IMR-90 (cell line): Measurements from ENCODE around the gene EXOC4. TPM values are rescaled to one million over a fixed set of nuclear protein-coding genes. Genes with fewer than 3 reads are reported as not detected.

Experiments used
- ATAC-seq: fragments of 200-7000 bp; cut with Tn5 transposase; 2 replicates; pipeline ENCODE4 v1.9.1; 2020; ENCODE audit warnings: low read depth, mild to moderate bottlenecking, moderate library complexity
- BruUV-seq: library from RNA; stranded (reverse); fragments of 400-500 nt; replicated peaks from 2 replicates; lab custom pipeline; 2021; lab: Mats Ljungman, UMichigan
- CTCF ChIA-PET: fragments of 300-600 bp; formaldehyde crosslinking; extraction: SDS; loops from one replicate; lab custom pipeline; 2021; ENCODE audit warnings: antibody characterized with exemption; lab: Yijun Ruan, JAX
- POLR2A ChIA-PET: fragments of 300-600 bp; sonication (Branson Sonifier 250); formaldehyde crosslinking; loops from one replicate; lab custom pipeline; 2022; ENCODE audit warnings: antibody characterized with exemption; ENCODE audit not compliant: unreplicated experiment; lab: Charles Lee
- DNase-seq: peaks from one replicate; pipeline ENCODE4 v3.0.0; 2013
- H2AFZ ChIP-seq: replicated peaks from 2 replicates; pipeline ENCODE3; 2013; ENCODE audit warnings: low read length, mild to moderate bottlenecking; ENCODE audit not compliant: poor library complexity
- H2AK5ac ChIP-seq: 2 replicates; pipeline ENCODE4 v1.6.1; 2013; ENCODE audit warnings: low read depth, low read length, inconsistent platforms
- H2AK9ac ChIP-seq: replicated peaks from 2 replicates; pipeline ENCODE3; 2013; ENCODE audit warnings: mild to moderate bottlenecking, low read depth, low read length, moderate library complexity; ENCODE audit not compliant: poor library complexity
- H2BK120ac ChIP-seq: 2 replicates; pipeline ENCODE4 v1.6.1; 2013; ENCODE audit warnings: low read depth, low read length, inconsistent platforms
- H2BK15ac ChIP-seq: 3 replicates; pipeline ENCODE4 v1.6.1; 2013; ENCODE audit warnings: low read depth, low read length, inconsistent platforms
- H2BK20ac ChIP-seq: 2 replicates; pipeline ENCODE4 v1.6.1; 2013; ENCODE audit warnings: low read depth, mild to moderate bottlenecking, inconsistent platforms, low read length, moderate library complexity
- H2BK5ac ChIP-seq: 2 replicates; pipeline ENCODE4 v1.6.1; 2013; ENCODE audit warnings: mild to moderate bottlenecking, low read depth, low read length, inconsistent platforms; ENCODE audit not compliant: poor library complexity, severe bottlenecking
- H3K14ac ChIP-seq: replicated peaks from 2 replicates; pipeline ENCODE4 v1.6.1; 2013; ENCODE audit warnings: low read depth, low read length, inconsistent platforms
- H3K18ac ChIP-seq: 2 replicates; pipeline ENCODE4 v1.6.1; 2013; ENCODE audit warnings: low read depth, low read length, control low read depth
- H3K23ac ChIP-seq: 2 replicates; pipeline ENCODE4 v1.6.1; 2013; ENCODE audit warnings: low read depth, low read length, inconsistent platforms
- H3K27ac ChIP-seq: 2 replicates; pipeline ENCODE4 v1.5.1; 2013; ENCODE audit warnings: mild to moderate bottlenecking, control low read depth, low read length; ENCODE audit not compliant: insufficient read depth
- H3K27me3 ChIP-seq: 2 replicates; pipeline ENCODE4 v1.6.1; 2013; ENCODE audit warnings: low read length; ENCODE audit not compliant: control insufficient read depth, insufficient read depth
- H3K36me3 ChIP-seq: 2 replicates; pipeline ENCODE4 v1.6.1; 2013; ENCODE audit warnings: low read length, mixed read lengths; ENCODE audit not compliant: control insufficient read depth, insufficient read depth
- H3K4ac ChIP-seq: 2 replicates; pipeline ENCODE4 v1.6.1; 2013; ENCODE audit warnings: low read depth, low read length, inconsistent platforms
- H3K4me1 ChIP-seq: 2 replicates; pipeline ENCODE4 v1.6.1; 2013; ENCODE audit warnings: low read length, mixed read lengths; ENCODE audit not compliant: control insufficient read depth, insufficient read depth
- H3K4me2 ChIP-seq: 2 replicates; pipeline ENCODE4 v1.6.1; 2013; ENCODE audit warnings: low read depth, mild to moderate bottlenecking, control low read depth, low read length, moderate library complexity
- H3K4me3 ChIP-seq: 2 replicates; pipeline ENCODE4 v1.5.1; 2013; ENCODE audit warnings: low read depth, mild to moderate bottlenecking, control low read depth, low read length, moderate library complexity; ENCODE audit not compliant: insufficient read depth
- H3K56ac ChIP-seq: 2 replicates; pipeline ENCODE4 v1.6.1; 2013; ENCODE audit warnings: low read length, inconsistent platforms; ENCODE audit not compliant: insufficient read depth; ENCODE audit errors: extremely low read depth
- H3K79me1 ChIP-seq, 2 experiments: 2 replicates each; pipeline ENCODE4 v1.6.1; 2013; ENCODE audit warnings: low read length in 2 of 2, inconsistent platforms in 1 of 2, low read depth in 1 of 2
- H3K9ac ChIP-seq: 2 replicates; pipeline ENCODE4 v1.6.1; 2013; ENCODE audit warnings: low read depth, low read length, control low read depth
- H3K9me1 ChIP-seq: 2 replicates; pipeline ENCODE4 v1.6.1; 2013; ENCODE audit warnings: low read length, inconsistent platforms; ENCODE audit not compliant: insufficient read depth
- H3K9me3 ChIP-seq: 2 replicates; pipeline ENCODE4 v1.6.1; 2013; ENCODE audit warnings: low read length; ENCODE audit not compliant: control insufficient read depth, insufficient read depth
- H4K20me1 ChIP-seq: 2 replicates; pipeline ENCODE4 v1.6.1; 2013; ENCODE audit warnings: low read length, inconsistent platforms; ENCODE audit not compliant: insufficient read depth
- H4K5ac ChIP-seq: 2 replicates; pipeline ENCODE4 v1.6.1; 2013; ENCODE audit warnings: mild to moderate bottlenecking, low read depth, low read length, control low read depth
- H4K8ac ChIP-seq, 2 experiments: 2 replicates each; pipeline ENCODE4 v1.6.1; 2013; ENCODE audit warnings: low read depth in 2 of 2, low read length in 2 of 2, control low read depth in 1 of 2, inconsistent platforms in 1 of 2
- H4K91ac ChIP-seq: 2 replicates; pipeline ENCODE4 v1.6.1; 2013; ENCODE audit warnings: low read depth, low read length, inconsistent platforms; ENCODE audit not compliant: insufficient read depth
- CEBPB ChIP-seq: IDR thresholded peaks from 2 replicates; pipeline ENCODE4 v1.6.1; 2012; ENCODE audit warnings: low read depth, low read length, improper control_type of control experiment
- CHD1 ChIP-seq: IDR thresholded peaks from 2 replicates; pipeline ENCODE4 v1.6.1; 2012; ENCODE audit warnings: low read depth, low read length, improper control_type of control experiment
- CTCF ChIP-seq: conservative IDR thresholded peaks from 2 replicates; pipeline ENCODE4 v1.5.1; 2012; ENCODE audit warnings: mild to moderate bottlenecking, low read depth, low read length, improper control_type of control experiment
- FOS ChIP-seq: fragments of 150-350 bp; IDR thresholded peaks from 2 replicates; pipeline ENCODE4 v1.6.1; 2016; ENCODE audit warnings: low read depth, low read length
- MAFK ChIP-seq: IDR thresholded peaks from 2 replicates; pipeline ENCODE4 v1.6.1; 2012; ENCODE audit warnings: low read depth, low read length, improper control_type of control experiment
- NFE2L2 ChIP-seq: fragments of 150-350 bp; IDR thresholded peaks from 2 replicates; pipeline ENCODE4 v1.6.1; 2016; ENCODE audit warnings: low read depth, mild to moderate bottlenecking, low read length
- RAD21 ChIP-seq: IDR thresholded peaks from 2 replicates; pipeline ENCODE4 v1.6.1; 2012; ENCODE audit warnings: low read length, improper control_type of control experiment
- whole genome bisulfite sequencing, 2 experiments: methylation state at CpG; one replicate each; pipeline versions ENCODE4 v1.1.5 to v1.1.7; 2013; ENCODE audit warnings: missing lambda C conversion rate in 2 of 2; ENCODE audit not compliant: insufficient read length in 1 of 2; ENCODE audit errors: extremely low coverage in 2 of 2; 5-methylcytosine and 5-hydroxymethylcytosine counted together
- dilution Hi-C: fragments of 300-500 bp; cut with HindIII; formaldehyde crosslinking; loops from one replicate; pipeline ENCODE4 v1.14.3; 2018; ENCODE audit warnings: low sequenced_read_pairs; ENCODE audit not compliant: unreplicated experiment
- in situ Hi-C: fragments of 300-500 bp; cut with MboI; formaldehyde crosslinking; loops from 3 replicates; pipeline ENCODE4 v1.14.3; 2019; ENCODE audit warnings: low sequenced_read_pairs, inconsistent platforms, mixed read lengths
- intact Hi-C: fragments of 100-400 bp; cut with micrococcal nuclease; formaldehyde crosslinking; loops from 2 replicates; pipeline ENCODE4 v1.10.0; 2022
- polyA plus RNA-seq, 3 experiments: library from polyadenylated mRNA; depleted of rRNA; stranded (reverse); fragments of >200 nt; gene quantifications; 2 replicates each; pipeline ENCODE4 v1.2.3, GENCODE V29; 2012; ENCODE audit warnings: low replicate concordance in 1 of 3
- total RNA-seq: library from RNA; depleted of rRNA; stranded (reverse); fragments of >200 nt; gene quantifications from 2 replicates; pipeline ENCODE4 v1.2.3, GENCODE V29; 2012

Gene EXOC4
- total and polyA plus RNA-seq, 2 of the 4 experiments (the other 2 are of a cell fraction) = 25.4 to 94.6 TPM

GRCh38 chr7:133780912-133781311, 528.0 kb downstream of the EXOC4 start:
- in situ Hi-C loops (no loop called here), intact Hi-C loops (no loop called here), dilution Hi-C loops (no loop called here)
- Histone ChIP-seq H3K27me3 (no peaks in the 10 kb centered on the region), H2BK120ac (no peak overlapping the region), H3K36me3 (no peaks in the 10 kb centered on the region), H2BK20ac (no peak overlapping the region), H2BK5ac (no peak overlapping the region), H3K9me3 (no peaks in the 10 kb centered on the region), H3K9me1 (no peaks in the 10 kb centered on the region), H3K56ac (no peak overlapping the region), H3K4ac (no peak overlapping the region), H4K91ac (no peak overlapping the region), H2AFZ (no peak overlapping the region), H3K14ac (no peak overlapping the region), H3K79me1 (no peaks in the 10 kb centered on the region), H4K5ac (no peak overlapping the region), H2AK5ac (no peak overlapping the region), H4K8ac (no peak overlapping the region), H3K9ac (no peak overlapping the region), H3K23ac (no peak overlapping the region), H3K4me2 (no peak overlapping the region), H3K4me3 (no peak overlapping the region), H3K27ac (no peak overlapping the region), H4K20me1 (no peaks in the 10 kb centered on the region), H2BK15ac (no peak overlapping the region), H3K18ac (no peak overlapping the region), H3K4me1 (no peaks in the 10 kb centered on the region), H2AK9ac (no peak overlapping the region)
- no TSS peak for BruUV-seq
- CTCF ChIA-PET = no interaction called here
- DNase-seq (no peak), ATAC-seq (no peak)
- POLR2A ChIA-PET = no interaction called here
- no CpG with 5 or more reads among the region's 2 CpGs for WGBS, 2 experiments
- no peak for TF ChIP-seq FOS
- TF ChIP-seq CTCF = no peak
- no peak for TF ChIP-seq RAD21
- no peak for TF ChIP-seq CEBPB
- TF ChIP-seq CHD1 = no peak
- no peak for TF ChIP-seq NFE2L2
- peak; percentile 78 for TF ChIP-seq MAFK
